ENCODE data around the gene ESRRG.

GRCh38 chr1:216466162-216466801 is 256.9 kb downstream of the ESRRG start:
- no peak for TF ChIP-seq POLR2A (IDR thresholded peaks at IDR 0.05; ENCODE audit: low read length)
- TF ChIP-seq GATA1 (IDR thresholded peaks at IDR 0.05; ENCODE audit: low read depth, low read length), result no peak
